Ovary (tissue), 3 donors: ENCODE data around the gene MCAT.

Experiments used
- POLR2A ChIP-seq: fragments of 450-650 bp; IDR thresholded peaks from one replicate; pipeline ENCODE4 v1.6.1; 2017; ENCODE audit warnings: antibody characterized with exemption, mild to moderate bottlenecking, moderate library complexity
- TF ChIP-seq, protein P1 (sequence below), 3 donors: fragments of 450-650 bp in 2 of 3; fragments of 200-600 bp in 1 of 3; IDR thresholded peaks; one replicate each; pipeline versions ENCODE4 v1.5.1 to v1.8.0; 2016 to 2022; ENCODE audit warnings: antibody characterized with exemption in 3 of 3, mild to moderate bottlenecking in 1 of 3
- donor health status: DM: no; HTN: no; CAD: no.

DNA sequence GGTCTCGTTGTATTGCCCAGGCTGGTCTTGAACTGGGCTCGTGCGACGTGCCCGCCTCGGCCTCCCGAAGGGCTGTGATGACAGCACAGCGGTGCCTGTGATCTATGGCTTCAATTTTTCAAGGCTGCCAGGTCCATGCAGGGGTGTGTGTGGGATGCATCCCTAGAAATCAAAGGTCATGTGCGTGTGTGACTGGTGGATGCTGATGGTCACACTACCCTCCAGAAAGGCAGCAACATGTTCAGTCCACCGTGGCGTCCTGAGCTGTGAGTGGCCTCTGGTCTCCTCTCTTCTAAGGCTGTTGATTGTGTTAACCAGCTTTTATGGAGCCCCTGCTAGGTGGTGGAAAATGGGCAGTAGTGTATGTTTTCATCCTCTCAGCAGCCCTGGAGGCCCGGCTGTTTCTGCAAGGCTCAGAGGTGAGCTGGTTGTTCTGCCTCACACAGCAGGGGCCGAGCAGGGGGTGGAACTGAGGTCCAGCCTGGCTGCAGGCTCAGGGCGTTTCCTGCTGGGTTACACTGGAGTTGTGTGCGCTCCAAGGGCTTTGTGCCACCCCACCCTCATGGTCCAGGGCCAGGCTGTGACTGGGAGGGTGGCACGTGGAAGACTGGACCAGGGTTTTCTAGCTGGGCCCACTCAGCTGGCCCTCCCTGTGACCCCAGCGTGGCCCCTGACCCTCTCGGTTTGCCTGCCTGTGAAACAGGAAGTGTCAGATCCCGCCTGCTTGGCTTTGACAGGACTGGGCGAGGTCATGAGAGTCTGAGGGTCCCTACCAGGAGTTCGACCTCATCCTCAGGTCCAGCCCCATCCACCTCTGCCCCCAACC is 25.0 kb downstream of the MCAT start:
- TF ChIP-seq POLR2A, result no peak
- TF ChIP-seq, protein P1, sequence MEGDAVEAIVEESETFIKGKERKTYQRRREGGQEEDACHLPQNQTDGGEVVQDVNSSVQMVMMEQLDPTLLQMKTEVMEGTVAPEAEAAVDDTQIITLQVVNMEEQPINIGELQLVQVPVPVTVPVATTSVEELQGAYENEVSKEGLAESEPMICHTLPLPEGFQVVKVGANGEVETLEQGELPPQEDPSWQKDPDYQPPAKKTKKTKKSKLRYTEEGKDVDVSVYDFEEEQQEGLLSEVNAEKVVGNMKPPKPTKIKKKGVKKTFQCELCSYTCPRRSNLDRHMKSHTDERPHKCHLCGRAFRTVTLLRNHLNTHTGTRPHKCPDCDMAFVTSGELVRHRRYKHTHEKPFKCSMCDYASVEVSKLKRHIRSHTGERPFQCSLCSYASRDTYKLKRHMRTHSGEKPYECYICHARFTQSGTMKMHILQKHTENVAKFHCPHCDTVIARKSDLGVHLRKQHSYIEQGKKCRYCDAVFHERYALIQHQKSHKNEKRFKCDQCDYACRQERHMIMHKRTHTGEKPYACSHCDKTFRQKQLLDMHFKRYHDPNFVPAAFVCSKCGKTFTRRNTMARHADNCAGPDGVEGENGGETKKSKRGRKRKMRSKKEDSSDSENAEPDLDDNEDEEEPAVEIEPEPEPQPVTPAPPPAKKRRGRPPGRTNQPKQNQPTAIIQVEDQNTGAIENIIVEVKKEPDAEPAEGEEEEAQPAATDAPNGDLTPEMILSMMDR (IDR thresholded peaks at IDR 0.05), result no peak
